CD14-positive monocyte (primary cell): ENCODE results near the gene ARID3A. TPM values are rescaled to one million over a fixed set of nuclear protein-coding genes. Genes with fewer than 3 reads are reported as not detected.

Experiments
- DNase-seq, 3 donors: peaks; one replicate each; pipeline ENCODE4 v3.0.0-alpha.2; 2011 to 2022
- H2AFZ ChIP-seq: 2 replicates; pipeline ENCODE4 v1.6.0; 2012; ENCODE audit warnings: mild to moderate bottlenecking, low read depth, low read length, inconsistent platforms; ENCODE audit not compliant: insufficient read depth, poor library complexity, severe bottlenecking
- H3K27ac ChIP-seq, 2 donors: 1 replicate in 1 of 2; 2 replicates in 1 of 2; pipeline ENCODE4 v1.5.1; 2012 to 2013; ENCODE audit warnings: low read length in 2 of 2, control low read depth in 1 of 2, inconsistent platforms in 1 of 2, low read depth in 1 of 2, mild to moderate bottlenecking in 1 of 2
- H3K27me3 ChIP-seq, 2 donors: one replicate each; pipeline versions ENCODE4 v1.6.0 to v1.6.1; 2011 to 2013; ENCODE audit warnings: low read length in 2 of 2; ENCODE audit not compliant: control insufficient read depth in 2 of 2, insufficient read depth in 2 of 2
- H3K36me3 ChIP-seq, 2 donors: replicated peaks in 1 of 2; 1 replicate in 1 of 2; 2 replicates in 1 of 2; pipeline versions ENCODE4 v1.5.1 to v1.6.1; 2012 to 2013; ENCODE audit warnings: low read length in 2 of 2, control low read depth in 1 of 2, inconsistent platforms in 1 of 2, mild to moderate bottlenecking in 1 of 2; ENCODE audit not compliant: insufficient read depth in 2 of 2, control insufficient read depth in 1 of 2
- H3K4me1 ChIP-seq, 2 donors: 1 replicate in 1 of 2; 2 replicates in 1 of 2; pipeline versions ENCODE4 v1.5.1 to v1.6.1; 2012 to 2013; ENCODE audit warnings: low read length in 2 of 2, control low read depth in 1 of 2, inconsistent platforms in 1 of 2, mild to moderate bottlenecking in 1 of 2, moderate library complexity in 1 of 2; ENCODE audit not compliant: insufficient read depth in 2 of 2, control insufficient read depth in 1 of 2
- H3K4me2 ChIP-seq: replicated peaks from 2 replicates; pipeline ENCODE3; 2012; ENCODE audit warnings: low read length, moderate library complexity, mild to moderate bottlenecking; ENCODE audit not compliant: poor library complexity, severe bottlenecking; ENCODE audit errors: extremely low read depth
- H3K4me3 ChIP-seq, 3 experiments: fragments of 200-600 bp in 1 of 3; sonication (generic) in 1 of 3; replicated peaks in 1 of 3; 1 replicate in 2 of 3; 2 replicates in 1 of 3; pipeline ENCODE4 v1.5.1; 2011 to 2013; ENCODE audit warnings: low read length in 3 of 3, mild to moderate bottlenecking in 3 of 3, control low read depth in 2 of 3, low read depth in 2 of 3, inconsistent platforms in 1 of 3, moderate library complexity in 1 of 3
- H3K79me2 ChIP-seq: 2 replicates; pipeline ENCODE4 v1.6.0; 2012; ENCODE audit warnings: mild to moderate bottlenecking, control low read depth, inconsistent platforms, low read length, moderate library complexity; ENCODE audit not compliant: insufficient read depth
- H3K9ac ChIP-seq: 2 replicates; pipeline ENCODE4 v1.6.0; 2017; ENCODE audit warnings: low read length, mild to moderate bottlenecking; ENCODE audit not compliant: insufficient read depth, poor library complexity, severe bottlenecking
- H3K9me3 ChIP-seq, 2 donors: replicated peaks in 1 of 2; 1 replicate in 1 of 2; 2 replicates in 1 of 2; pipeline versions ENCODE4 v1.5.1 to v1.6.1; 2012 to 2013; ENCODE audit warnings: low read length in 2 of 2, control low read depth in 1 of 2; ENCODE audit not compliant: control insufficient read depth in 1 of 2, insufficient read depth in 1 of 2
- H4K20me1 ChIP-seq: 2 replicates; pipeline ENCODE4 v1.6.0; 2012; ENCODE audit warnings: mild to moderate bottlenecking, low read length, control low read depth, moderate library complexity; ENCODE audit not compliant: insufficient read depth
- H3K27ac Mint-ChIP-seq, 7 donors: one replicate each; pipeline ENCODE4 v1.8.0; 2020; ENCODE audit warnings: mild to moderate bottlenecking in 7 of 7, mixed read lengths in 7 of 7, moderate library complexity in 6 of 7, inconsistent platforms in 2 of 7
- H3K27me3 Mint-ChIP-seq, 3 donors: one replicate each; pipeline ENCODE4 v1.8.0; 2021 to 2022; ENCODE audit warnings: low read depth in 3 of 3, mild to moderate bottlenecking in 3 of 3, mixed read lengths in 3 of 3, moderate library complexity in 3 of 3, inconsistent platforms in 1 of 3
- H3K36me3 Mint-ChIP-seq, 2 donors: one replicate each; pipeline ENCODE4 v1.8.0; 2020; ENCODE audit warnings: mixed read lengths in 2 of 2, inconsistent platforms in 1 of 2, mild to moderate bottlenecking in 1 of 2
- H3K4me1 Mint-ChIP-seq: one replicate; pipeline ENCODE4 v1.8.0; 2020; ENCODE audit warnings: mild to moderate bottlenecking, mixed read lengths
- H3K4me3 Mint-ChIP-seq, 2 donors: one replicate each; pipeline ENCODE4 v1.8.0; 2020; ENCODE audit warnings: mild to moderate bottlenecking in 2 of 2, mixed read lengths in 2 of 2, moderate library complexity in 1 of 2
- H3K9me3 Mint-ChIP-seq, 7 donors: one replicate each; pipeline ENCODE4 v1.8.0; 2020 to 2022; ENCODE audit warnings: mixed read lengths in 7 of 7, mild to moderate bottlenecking in 6 of 7, moderate library complexity in 6 of 7, inconsistent platforms in 2 of 7
- WGBS: methylation state at CpG from one replicate; pipeline ENCODE4 v1.1.5; 2013; ENCODE audit warnings: missing lambda C conversion rate; ENCODE audit not compliant: insufficient coverage; 5-methylcytosine and 5-hydroxymethylcytosine counted together
- intact Hi-C, 2 donors: fragments of 100-400 bp; cut with micrococcal nuclease; formaldehyde crosslinking; loops; one replicate each; pipeline versions ENCODE4 v1.15.0 to v1.15.1; 2023
- polyA plus RNA-seq, 3 donors: library from polyadenylated mRNA; depleted of rRNA in 1 of 3; unstranded in 2 of 3; stranded (reverse) in 1 of 3; fragments of 300-500 nt in 2 of 3; fragments of >200 nt in 1 of 3; fragmentation: Illumina TruSeq in 2 of 3; gene quantifications; 1 replicate in 2 of 3; 2 replicates in 1 of 3; pipeline ENCODE4 v1.2.3, GENCODE V29; 2012 to 2021
- TF ChIP-seq, protein P1 (sequence below): fragments of 200-600 bp; IDR thresholded peaks from one replicate; pipeline ENCODE4 v1.8.0; 2022; ENCODE audit warnings: antibody characterized with exemption, mild to moderate bottlenecking

Gene ARID3A
- polyA plus RNA-seq, 3 donors: 2.1 to 41.6 (median 3.2) TPM

DNA sequence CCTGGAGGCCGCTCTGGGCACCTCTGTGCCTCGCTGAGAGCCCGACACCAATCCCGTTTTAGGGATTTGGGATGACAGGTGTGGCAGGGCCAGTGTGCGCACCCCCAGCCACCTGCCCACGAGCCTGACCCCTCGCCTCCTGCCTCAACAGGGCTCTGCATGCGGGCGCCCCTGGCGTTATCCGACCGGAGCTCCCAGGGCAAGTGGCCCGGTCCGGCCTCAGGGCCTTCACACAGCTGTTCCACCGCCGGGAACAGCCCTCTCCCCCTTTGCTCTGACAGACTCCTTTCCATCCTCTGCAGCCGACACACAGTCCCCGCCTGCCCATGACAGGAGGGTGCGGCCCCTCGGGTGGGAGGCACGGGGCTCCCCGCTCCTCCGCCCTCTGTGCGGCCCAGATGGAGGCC is 51.2 kb downstream of the ARID3A start:
- TF ChIP-seq, protein P1, sequence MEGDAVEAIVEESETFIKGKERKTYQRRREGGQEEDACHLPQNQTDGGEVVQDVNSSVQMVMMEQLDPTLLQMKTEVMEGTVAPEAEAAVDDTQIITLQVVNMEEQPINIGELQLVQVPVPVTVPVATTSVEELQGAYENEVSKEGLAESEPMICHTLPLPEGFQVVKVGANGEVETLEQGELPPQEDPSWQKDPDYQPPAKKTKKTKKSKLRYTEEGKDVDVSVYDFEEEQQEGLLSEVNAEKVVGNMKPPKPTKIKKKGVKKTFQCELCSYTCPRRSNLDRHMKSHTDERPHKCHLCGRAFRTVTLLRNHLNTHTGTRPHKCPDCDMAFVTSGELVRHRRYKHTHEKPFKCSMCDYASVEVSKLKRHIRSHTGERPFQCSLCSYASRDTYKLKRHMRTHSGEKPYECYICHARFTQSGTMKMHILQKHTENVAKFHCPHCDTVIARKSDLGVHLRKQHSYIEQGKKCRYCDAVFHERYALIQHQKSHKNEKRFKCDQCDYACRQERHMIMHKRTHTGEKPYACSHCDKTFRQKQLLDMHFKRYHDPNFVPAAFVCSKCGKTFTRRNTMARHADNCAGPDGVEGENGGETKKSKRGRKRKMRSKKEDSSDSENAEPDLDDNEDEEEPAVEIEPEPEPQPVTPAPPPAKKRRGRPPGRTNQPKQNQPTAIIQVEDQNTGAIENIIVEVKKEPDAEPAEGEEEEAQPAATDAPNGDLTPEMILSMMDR: no peak
- no peak overlapping the region for H3K4me3 ChIP-seq
- 96% methylated on average over 9 of the region's 24 CpGs for WGBS
- peaks cover 3% of the 10 kb centered on the region for H3K4me1 Mint-ChIP-seq
- no peaks in the 10 kb centered on the region for H3K79me2 ChIP-seq
- H3K36me3 Mint-ChIP-seq: peaks cover 7 to 24% of the 10 kb centered on the region in 2 donors
- H3K4me1 ChIP-seq: no peaks in the 10 kb centered on the region
- no peak overlapping the region for H3K4me2 ChIP-seq
- no peak for DNase-seq
- H3K36me3 ChIP-seq: peaks cover 17 to 19% of the 10 kb centered on the region in 2 donors
- H3K4me3 Mint-ChIP-seq: no peak overlapping the region
- H3K9ac ChIP-seq: no peak overlapping the region
- H3K27me3 Mint-ChIP-seq: peaks cover 0 to 2% (median 0%) of the 10 kb centered on the region in 3 donors
- no peak overlapping the region for H2AFZ ChIP-seq
- H3K27me3 ChIP-seq: no peaks in the 10 kb centered on the region
- peaks cover 49% of the 10 kb centered on the region for H4K20me1 ChIP-seq
- H3K27ac ChIP-seq: no peak overlapping the region
- no peaks in the 10 kb centered on the region for H3K9me3 Mint-ChIP-seq
- intact Hi-C loops: no loop called here
- no peak overlapping the region for H3K27ac Mint-ChIP-seq
- H3K9me3 ChIP-seq: no peaks in the 10 kb centered on the region

DNA sequence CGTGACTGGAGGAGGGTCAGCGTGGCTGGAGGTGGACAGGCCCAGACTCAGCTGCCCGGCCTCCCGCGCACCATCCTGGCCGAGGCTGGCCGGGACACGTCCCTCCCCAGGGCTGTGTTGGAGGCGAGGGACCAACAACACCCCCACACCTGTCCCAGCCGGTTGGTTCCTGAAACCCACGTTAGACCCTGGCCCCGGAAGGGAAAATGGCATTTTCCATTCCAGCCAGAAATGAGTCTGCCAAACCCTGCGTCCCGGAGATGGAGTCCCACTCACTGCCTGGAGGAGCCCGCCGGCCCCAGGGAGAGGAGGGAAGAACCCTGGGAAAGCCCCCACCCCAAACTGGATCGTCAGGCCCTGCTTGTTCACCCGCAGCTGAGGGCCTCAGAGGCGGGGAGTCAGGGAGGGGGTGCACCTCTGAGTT is 53.5 kb downstream of the ARID3A start:
- Mint-ChIP-seq H3K4me3 (no peak overlapping the region), H3K27me3 (peaks cover 0 to 4% (median 1%) of the 10 kb centered on the region in 3 donors), H3K36me3 (peaks cover 2 to 5% of the 10 kb centered on the region in 2 donors), H3K9me3 (no peaks in the 10 kb centered on the region), H3K27ac (no peak overlapping the region), H3K4me1 (peaks cover 8% of the 10 kb centered on the region)
- H4K20me1 ChIP-seq: peaks cover 29% of the 10 kb centered on the region
- H3K9me3 ChIP-seq: no peaks in the 10 kb centered on the region
- TF ChIP-seq, protein P1: no peak
- H3K79me2 ChIP-seq: no peaks in the 10 kb centered on the region
- no peak overlapping the region for H3K4me2 ChIP-seq
- DNase-seq: no peak
- 91% methylated on average over 12 of the region's 19 CpGs for WGBS
- intact Hi-C loops: no loop called here
- no peak overlapping the region for H2AFZ ChIP-seq
- H3K4me1 ChIP-seq: peaks cover 12 to 18% of the 10 kb centered on the region in 2 donors
- H3K36me3 ChIP-seq: peaks cover 0 to 4% of the 10 kb centered on the region in 2 donors
- H3K4me3 ChIP-seq: no peak overlapping the region
- no peaks in the 10 kb centered on the region for H3K27me3 ChIP-seq
- H3K9ac ChIP-seq: no peak overlapping the region
- H3K27ac ChIP-seq: no peak overlapping the region
